GM23338 (cell line): ENCODE data around the gene FBXW10B. TPM values are rescaled to one million over a fixed set of nuclear protein-coding genes. Genes with fewer than 3 reads are reported as not detected.

Experiments
- ATAC-seq: fragments of 200-7000 bp; cut with Tn5 transposase; 3 replicates; pipeline ENCODE4 v1.9.1; 2020
- DNase-seq: peaks from one replicate; pipeline ENCODE4 v3.0.0-alpha.2; 2015; ENCODE audit warnings: low spot score
- H2AFZ ChIP-seq: fragments of 200-600 bp; sonication (generic); 2 replicates; pipeline ENCODE4 v1.8.0; 2016; ENCODE audit warnings: antibody characterized with exemption, mild to moderate bottlenecking, moderate library complexity
- H3F3A ChIP-seq: fragments of 200-600 bp; sonication (generic); replicated peaks from 2 replicates; pipeline ENCODE4 v1.8.0; 2017; ENCODE audit warnings: antibody characterized with exemption, mixed run types, low read depth
- H3K27ac ChIP-seq: fragments of 200-600 bp; sonication (generic); 2 replicates; pipeline ENCODE4 v1.6.1; 2016; ENCODE audit warnings: low read depth
- H3K27me3 ChIP-seq: fragments of 200-600 bp; sonication (generic); 2 replicates; pipeline ENCODE4 v1.8.0; 2016; ENCODE audit warnings: mild to moderate bottlenecking, mixed run types, moderate library complexity; ENCODE audit not compliant: insufficient read depth
- H3K36me3 ChIP-seq: fragments of 200-600 bp; sonication (generic); 2 replicates; pipeline ENCODE4 v1.8.0; 2016; ENCODE audit warnings: mild to moderate bottlenecking; ENCODE audit not compliant: insufficient read depth
- H3K4me1 ChIP-seq: fragments of 200-600 bp; sonication (generic); 2 replicates; pipeline ENCODE4 v1.8.0; 2016; ENCODE audit warnings: mild to moderate bottlenecking, moderate library complexity; ENCODE audit not compliant: insufficient read depth
- H3K4me2 ChIP-seq: fragments of 200-600 bp; sonication (generic); 2 replicates; pipeline ENCODE4 v1.7.1; 2017; ENCODE audit warnings: mixed run types
- H3K4me3 ChIP-seq: fragments of 200-600 bp; sonication (generic); 2 replicates; pipeline ENCODE4 v1.6.1; 2016; ENCODE audit warnings: mixed run types
- H3K79me2 ChIP-seq: fragments of 200-600 bp; sonication (generic); replicated peaks from 2 replicates; pipeline ENCODE4 v1.8.0; 2017; ENCODE audit warnings: mild to moderate bottlenecking; ENCODE audit not compliant: insufficient read depth
- H3K9me2 ChIP-seq: fragments of 200-600 bp; sonication (generic); 2 replicates; pipeline ENCODE4 v1.8.0; 2017; ENCODE audit not compliant: insufficient read depth
- H4K20me1 ChIP-seq: fragments of 200-600 bp; sonication (generic); replicated peaks from 2 replicates; pipeline ENCODE4 v1.8.0; 2017; ENCODE audit warnings: mild to moderate bottlenecking; ENCODE audit not compliant: insufficient read depth
- H3K27ac Mint-ChIP-seq: 2 replicates; pipeline ENCODE4 v1.8.0; 2020; ENCODE audit warnings: inconsistent platforms, mild to moderate bottlenecking, moderate library complexity, mixed read lengths
- H3K27me3 Mint-ChIP-seq: 3 replicates; pipeline ENCODE4 v1.8.0; 2022; ENCODE audit warnings: low read depth, mild to moderate bottlenecking, moderate library complexity, mixed read lengths, inconsistent platforms; ENCODE audit not compliant: insufficient read depth, poor library complexity
- H3K36me3 Mint-ChIP-seq: 3 replicates; pipeline ENCODE4 v1.8.0; 2021; ENCODE audit warnings: low read depth, mild to moderate bottlenecking, inconsistent platforms, moderate library complexity, mixed read lengths
- H3K4me1 Mint-ChIP-seq: 3 replicates; pipeline ENCODE4 v1.8.0; 2020; ENCODE audit warnings: mild to moderate bottlenecking, inconsistent platforms, mixed read lengths
- H3K4me3 Mint-ChIP-seq: 3 replicates; pipeline ENCODE4 v1.8.0; 2021; ENCODE audit warnings: moderate library complexity, mild to moderate bottlenecking, inconsistent platforms, mixed read lengths
- H3K9me3 Mint-ChIP-seq: 3 replicates; pipeline ENCODE4 v1.8.0; 2020; ENCODE audit warnings: moderate library complexity, mild to moderate bottlenecking, inconsistent platforms, mixed read lengths
- CREB1 ChIP-seq: fragments of 250-450 bp; sonication (Bioruptor Pico); IDR thresholded peaks from 2 replicates; pipeline ENCODE4 v1.5.0; 2020; ENCODE audit warnings: low read depth, mild to moderate bottlenecking, moderate library complexity
- CTCF ChIP-seq, 2 experiments: fragments of 200-600 bp in 1 of 2; sonication (generic) in 1 of 2; conservative IDR thresholded peaks; 2 replicates each; pipeline versions ENCODE4 v1.5.1 to v1.6.1; 2016 to 2017; ENCODE audit warnings: antibody characterized with exemption in 2 of 2, low read depth in 2 of 2, mild to moderate bottlenecking in 2 of 2, moderate library complexity in 1 of 2
- ETS1 ChIP-seq: IDR thresholded peaks from 2 replicates; pipeline ENCODE4 v1.6.1; 2016; ENCODE audit warnings: antibody characterized with exemption
- EZH2 ChIP-seq: fragments of 200-600 bp; sonication (generic); IDR thresholded peaks from one replicate; pipeline ENCODE4 v1.8.0; 2017; ENCODE audit warnings: antibody characterized with exemption, mild to moderate bottlenecking, low read depth; ENCODE audit not compliant: unreplicated experiment
- EZH2phosphoT487 ChIP-seq: fragments of 200-600 bp; sonication (generic); IDR thresholded peaks from one replicate; pipeline ENCODE4 v1.8.1; 2018; ENCODE audit warnings: antibody characterized with exemption; ENCODE audit not compliant: unreplicated experiment
- JUNB ChIP-seq: IDR thresholded peaks from one replicate; pipeline ENCODE4 v1.6.1; 2016; ENCODE audit warnings: antibody characterized with exemption; ENCODE audit not compliant: unreplicated experiment
- NANOG ChIP-seq: IDR thresholded peaks from 2 replicates; pipeline ENCODE4 v1.6.1; 2016; ENCODE audit warnings: antibody characterized with exemption, borderline replicate concordance
- POLR2AphosphoS5 ChIP-seq: IDR thresholded peaks from 2 replicates; pipeline ENCODE4 v1.6.1; 2016; ENCODE audit warnings: antibody characterized with exemption, low read depth
- REST ChIP-seq: IDR thresholded peaks from one replicate; pipeline ENCODE4 v1.6.1; 2018; ENCODE audit warnings: antibody characterized with exemption; ENCODE audit not compliant: unreplicated experiment
- STAT1 ChIP-seq: IDR thresholded peaks from one replicate; pipeline ENCODE4 v1.6.1; 2016; ENCODE audit warnings: antibody characterized with exemption; ENCODE audit not compliant: unreplicated experiment
- ZNF114 ChIP-seq: fragments of 250-450 bp; sonication (Bioruptor Pico); IDR thresholded peaks from 2 replicates; pipeline ENCODE4 v1.5.0; 2020; ENCODE audit warnings: mild to moderate bottlenecking, moderate library complexity
- ZNF331 ChIP-seq: fragments of 250-450 bp; sonication (Bioruptor Pico); IDR thresholded peaks from 2 replicates; pipeline ENCODE4 v1.5.0; 2020; ENCODE audit warnings: low read depth, mild to moderate bottlenecking, moderate library complexity
- ZNF462 ChIP-seq: fragments of 250-450 bp; sonication (Bioruptor Pico); IDR thresholded peaks from 2 replicates; pipeline ENCODE4 v1.5.0; 2020; ENCODE audit warnings: mild to moderate bottlenecking, moderate library complexity
- polyA plus RNA-seq: library from polyadenylated mRNA; unstranded; fragments of >200 nt; fragmentation: Nextera tagmentation; extraction: Ambion mirVana; gene quantifications from 2 replicates; pipeline ENCODE4 v1.2.1, GENCODE V29; 2016
- total RNA-seq: library from RNA; depleted of rRNA; stranded (reverse); fragments of >200 nt; shearing (Covaris generic); gene quantifications from 2 replicates; pipeline ENCODE4 v1.2.3, GENCODE V29; 2014

FBXW10B gene
- total and polyA plus RNA-seq, 2 experiments from 2014 or later = 0.31 TPM; not detected in 1

GRCh38 chr17:15663176-15663575 is 43.7 kb upstream of the FBXW10B start:
- no peaks in the 10 kb centered on the region for H4K20me1 ChIP-seq
- Mint-ChIP-seq H3K4me3 (no peak overlapping the region), H3K27me3 (no peaks in the 10 kb centered on the region), H3K27ac (no peak overlapping the region), H3K36me3 (peaks cover 14% of the 10 kb centered on the region), H3K4me1 (peaks cover 10% of the 10 kb centered on the region; the same call in 2 of the 3 replicates), H3K9me3 (no peaks in the 10 kb centered on the region)
- no peaks in the 10 kb centered on the region; the same call in 1 of the 2 replicates for H3K4me1 ChIP-seq
- no peaks in the 10 kb centered on the region for H3K9me2 ChIP-seq
- H3K27me3 ChIP-seq = no peaks in the 10 kb centered on the region
- H3K79me2 ChIP-seq = no peaks in the 10 kb centered on the region
- TF ChIP-seq JUNB = no peak
- TF ChIP-seq ETS1 = no peak
- TF ChIP-seq EZH2phosphoT487 = no peak
- no peak for TF ChIP-seq STAT1
- TF ChIP-seq NANOG = no peak
- no peak for TF ChIP-seq ZNF114
- no peak for TF ChIP-seq CTCF (conservative IDR thresholded peaks at IDR 0.05; ENCODE audit: low read depth in 2 of 2)
- TF ChIP-seq REST = no peak
- TF ChIP-seq ZNF462 (CRISPR knock-in tag) = no peak
- TF ChIP-seq ZNF331 (CRISPR knock-in tag) = no peak
- no peak for TF ChIP-seq POLR2AphosphoS5
- TF ChIP-seq CREB1 = no peak
- no peak for TF ChIP-seq EZH2
- H2AFZ ChIP-seq = no peak overlapping the region
- no peaks in the 10 kb centered on the region; the same call in 1 of the 2 replicates for H3K36me3 ChIP-seq
- no peak overlapping the region for H3K27ac ChIP-seq
- ATAC-seq (no peak), DNase-seq (no peak)
- H3K4me3 ChIP-seq = no peak overlapping the region
- no peak overlapping the region for H3K4me2 ChIP-seq
- H3F3A ChIP-seq = no peaks in the 10 kb centered on the region
